ENCODE results near the gene CUX1. TPM values are rescaled to one million over a fixed set of nuclear protein-coding genes. Genes with fewer than 3 reads are reported as not detected.

Gene CUX1
- total RNA-seq, 2 experiments from 2014 or later, result 20.2 to 20.4 TPM

- Mint-ChIP-seq H3K27me3 (no peaks in the 10 kb centered on the region), H3K36me3 (ENCODE audit: low read depth) (peaks cover 3% of the 10 kb centered on the region), H3K4me1 (ENCODE audit: low read depth) (peaks cover 18% of the 10 kb centered on the region), H3K4me3 (no peak overlapping the region), H3K27ac (peak overlapping the region; percentile 55), H3K9me3 (no peaks in the 10 kb centered on the region)
- ChIA-PET POLR2A (no interaction called here), CTCF (no interaction called here)
- no peak for ATAC-seq
- TF ChIP-seq CTCF (IDR thresholded peaks at IDR 0.05), result no peak
- DNase-seq, result no peak
- intact Hi-C loops (cut with micrococcal nuclease), result no loop called here
These were observed 106.2 kb downstream of the CUX1 start for GRCh38 chr7:101923602-101923985.

DNA sequence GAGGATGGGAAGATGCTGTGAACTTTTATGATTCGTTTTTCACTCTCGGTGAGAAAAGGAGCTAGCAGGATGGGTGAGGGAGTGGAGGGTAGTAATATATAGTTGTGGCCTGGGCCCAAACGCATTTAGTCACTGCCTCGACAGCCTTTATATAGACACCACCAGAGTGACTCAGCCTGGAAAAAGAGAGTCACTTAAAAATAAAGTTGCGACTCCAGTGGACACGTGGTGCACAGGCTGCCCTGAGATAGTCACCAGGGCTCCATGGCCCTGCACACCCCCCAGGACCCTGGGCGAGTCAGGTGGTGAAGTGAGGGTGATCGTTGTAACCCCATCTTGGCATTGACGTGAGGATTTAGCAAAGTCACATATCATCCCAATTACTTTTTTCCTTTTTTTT lies 106.7 kb downstream of the CUX1 start:
- no peak for TF ChIP-seq CTCF (IDR thresholded peaks at IDR 0.05)
- DNase-seq, result peak; percentile 60
- ATAC-seq, result peak; percentile 90
- Mint-ChIP-seq H3K36me3 (ENCODE audit: low read depth) (peaks cover 3% of the 10 kb centered on the region), H3K27ac (peak overlapping the region; percentile 55), H3K4me1 (ENCODE audit: low read depth) (peaks cover 18% of the 10 kb centered on the region), H3K27me3 (no peaks in the 10 kb centered on the region), H3K9me3 (no peaks in the 10 kb centered on the region), H3K4me3 (no peak overlapping the region)
- POLR2A ChIA-PET, result no interaction called here
- CTCF ChIA-PET, result no interaction called here
- intact Hi-C loops (cut with micrococcal nuclease), result no loop called here

- H3K27me3 Mint-ChIP-seq, result no peaks in the 10 kb centered on the region
- no peak for TF ChIP-seq CTCF (IDR thresholded peaks at IDR 0.05)
- no peak overlapping the region for H3K27ac Mint-ChIP-seq
- peaks cover 15% of the 10 kb centered on the region for H3K4me1 Mint-ChIP-seq (ENCODE audit: low read depth)
- DNase-seq (no peak), ATAC-seq (no peak)
- intact Hi-C loops (cut with micrococcal nuclease), result no loop called here
- no peak overlapping the region for H3K4me3 Mint-ChIP-seq
- ChIA-PET CTCF (no interaction called here), POLR2A (no interaction called here)
- no peaks in the 10 kb centered on the region for H3K9me3 Mint-ChIP-seq
- H3K36me3 Mint-ChIP-seq (ENCODE audit: low read depth), result peaks cover 5% of the 10 kb centered on the region
These were observed 108.8 kb downstream of the CUX1 start for GRCh38 chr7:101926265-101926664.

DNA sequence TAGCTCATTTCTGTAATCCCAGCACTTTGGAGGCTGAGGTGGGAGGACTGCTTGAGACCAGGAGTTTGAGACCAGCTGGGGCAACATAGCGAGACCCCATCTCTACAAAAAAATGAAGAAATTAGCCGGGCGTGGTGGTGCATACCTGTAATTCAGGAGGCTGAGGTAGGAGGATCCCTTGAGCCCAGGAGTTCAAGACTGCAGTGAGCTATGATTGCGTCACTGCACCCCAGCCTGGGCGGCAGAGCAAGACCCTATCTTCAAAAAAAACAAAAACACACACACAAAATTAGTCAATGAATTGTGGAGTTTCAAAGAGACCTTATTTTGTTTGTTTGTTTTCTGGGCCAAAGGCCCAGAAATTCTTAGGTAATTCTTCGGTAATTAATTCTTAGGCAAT lies 110.0 kb downstream of the CUX1 start:
- H3K27me3 Mint-ChIP-seq, result no peaks in the 10 kb centered on the region
- ChIA-PET CTCF (no interaction called here), POLR2A (no interaction called here)
- H3K4me3 Mint-ChIP-seq, result no peak overlapping the region
- ATAC-seq (no peak), DNase-seq (no peak)
- no peak overlapping the region for H3K27ac Mint-ChIP-seq
- TF ChIP-seq CTCF (IDR thresholded peaks at IDR 0.05), result no peak
- peaks cover 5% of the 10 kb centered on the region for H3K36me3 Mint-ChIP-seq (ENCODE audit: low read depth)
- intact Hi-C loops (cut with micrococcal nuclease), result no loop called here
- H3K4me1 Mint-ChIP-seq (ENCODE audit: low read depth), result peaks cover 15% of the 10 kb centered on the region
- H3K9me3 Mint-ChIP-seq, result no peaks in the 10 kb centered on the region

DNA sequence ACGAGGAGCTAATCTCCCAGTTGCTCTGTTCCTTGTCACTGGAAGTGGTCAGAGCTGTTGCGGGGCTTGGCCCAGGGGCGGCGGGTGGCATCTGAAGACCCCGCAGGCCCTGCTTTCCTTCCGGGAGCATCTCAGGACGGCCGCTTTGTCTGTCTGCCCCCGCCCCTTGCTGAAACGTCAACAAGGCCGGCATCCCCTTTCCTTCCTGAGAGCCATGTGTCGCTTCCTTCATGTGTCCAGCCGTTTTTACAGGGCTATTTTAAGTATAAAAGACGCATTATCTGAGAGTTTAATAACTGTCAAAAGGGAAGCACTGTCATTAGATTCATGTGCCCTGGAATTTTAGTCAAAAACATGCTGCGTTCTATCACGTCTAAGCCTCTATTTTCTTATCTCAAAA lies 110.4 kb downstream of the CUX1 start:
- Mint-ChIP-seq H3K4me1 (ENCODE audit: low read depth) (peaks cover 15% of the 10 kb centered on the region), H3K27me3 (no peaks in the 10 kb centered on the region), H3K4me3 (no peak overlapping the region), H3K27ac (no peak overlapping the region), H3K9me3 (no peaks in the 10 kb centered on the region), H3K36me3 (ENCODE audit: low read depth) (peaks cover 5% of the 10 kb centered on the region)
- no peak for DNase-seq
- POLR2A ChIA-PET, result no interaction called here
- TF ChIP-seq CTCF (IDR thresholded peaks at IDR 0.05), result no peak
- CTCF ChIA-PET, result no interaction called here
- intact Hi-C loops (cut with micrococcal nuclease), result no loop called here
- no peak for ATAC-seq

Measured in activated CD8-positive, alpha-beta T cell treated with anti-CD3 and anti-CD28 coated beads for 36 hours (primary cell).